ENCODE measurements around the gene TMEM53.
A peak's percentile ranks its signal among the peaks of the same experiment; 100 is the strongest.

Gene TMEM53

DNA sequence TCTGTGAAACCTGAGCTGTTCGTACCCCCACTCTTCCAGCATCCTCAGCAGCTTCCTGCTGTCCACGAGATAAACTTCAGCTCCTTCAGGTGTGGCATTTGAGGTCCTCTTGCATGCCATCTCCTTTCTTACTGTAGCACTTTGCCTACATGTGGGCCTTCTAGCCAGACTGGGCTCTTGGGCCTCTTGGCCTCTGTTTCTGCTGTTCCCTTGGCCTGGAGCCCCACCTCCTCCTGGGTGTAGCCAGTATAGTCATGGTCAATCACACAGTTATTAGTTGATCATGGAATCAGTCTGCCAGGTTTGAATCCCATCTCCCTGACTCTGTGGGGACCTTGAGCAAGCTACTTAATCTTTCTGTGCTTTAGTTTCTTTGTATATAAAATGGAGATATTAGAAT, 26.4 kb downstream of the TMEM53 start:
- DNase-seq (ENCODE audit: low read depth in 2 of 2), result no peak

GRCh38 chr1:44646261-44647110, 27.8 kb downstream of the TMEM53 start:
- no peak for DNase-seq (ENCODE audit: low read depth in 2 of 2)

DNA sequence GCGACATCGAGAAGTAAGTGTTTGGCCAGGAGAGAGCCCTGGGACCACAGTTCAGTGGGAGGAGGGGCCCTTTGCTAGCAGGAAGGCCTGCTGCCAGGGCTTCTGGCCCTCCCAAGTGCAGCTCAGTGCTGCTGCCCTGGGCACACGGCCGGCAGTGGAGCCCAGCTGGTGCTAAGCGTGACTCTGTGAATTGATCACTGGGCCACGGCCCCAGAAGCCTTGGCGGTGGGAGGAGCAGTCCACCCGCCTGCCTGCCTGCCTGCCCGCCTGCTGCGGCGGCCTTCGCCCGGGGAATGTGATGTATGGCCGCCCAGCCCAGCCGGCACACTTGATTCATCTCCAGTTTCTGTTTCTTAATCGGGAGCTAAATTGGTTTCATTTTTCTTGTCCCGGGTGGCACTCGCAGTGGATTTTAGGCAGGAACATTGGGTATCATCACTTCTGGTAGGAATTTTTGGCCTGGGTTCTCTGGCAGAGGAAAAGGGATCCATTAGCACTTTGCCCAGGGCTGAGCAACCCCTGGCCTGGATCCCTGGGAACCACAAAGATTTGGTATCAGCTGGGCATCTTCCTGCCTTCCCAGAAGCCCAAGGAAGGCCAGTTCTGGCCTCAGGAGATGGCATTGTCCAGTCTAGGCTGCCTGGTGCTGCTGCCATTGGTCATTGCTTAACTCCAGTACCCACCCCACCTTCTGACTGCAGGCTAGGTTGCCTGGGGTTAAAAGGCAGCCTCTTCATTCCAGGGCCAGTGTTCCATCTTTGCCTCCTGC, 28.6 kb downstream of the TMEM53 start:
- no peak for DNase-seq (ENCODE audit: low read depth in 2 of 2)

GRCh38 chr1:44644806-44645205, 29.5 kb downstream of the TMEM53 start:
- DNase-seq (ENCODE audit: low read depth in 2 of 2), result no peak

DNA sequence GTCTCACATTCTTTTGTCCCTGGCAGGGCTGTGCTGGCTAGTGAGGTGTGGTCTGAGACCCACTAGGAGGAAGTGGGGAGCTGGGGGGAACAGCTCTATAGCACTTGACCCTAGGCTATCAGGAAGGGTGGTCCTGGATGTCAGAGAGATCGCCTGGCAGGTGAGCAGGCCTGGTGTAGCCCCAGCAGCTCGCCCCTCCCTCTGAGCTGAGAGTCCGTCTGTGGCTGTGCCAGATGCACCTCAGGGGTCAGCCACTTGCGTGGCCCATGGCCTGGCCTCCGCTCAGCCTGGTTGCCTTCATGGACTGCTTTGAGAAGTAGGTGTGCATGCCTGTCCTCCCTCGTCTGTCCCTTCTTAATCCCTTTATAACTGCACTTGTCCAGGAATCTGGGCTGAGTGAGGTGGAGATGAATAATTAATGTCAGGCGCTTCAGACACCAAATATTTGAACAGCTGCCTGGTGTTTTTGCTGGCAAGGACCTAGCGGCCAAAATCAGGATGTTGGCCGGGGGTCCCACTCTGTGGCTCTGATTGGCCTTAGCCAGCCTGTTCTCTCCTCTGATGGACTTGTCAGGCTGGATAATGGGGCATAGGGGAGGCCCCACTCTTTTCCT, 30.5 kb downstream of the TMEM53 start:
- DNase-seq (ENCODE audit: low read depth in 2 of 2), result no peak

- DNase-seq (ENCODE audit: low read depth in 2 of 2), result no peak
Measured at GRCh38 chr1:44642925-44643324, 31.4 kb downstream of the TMEM53 start.

DNA sequence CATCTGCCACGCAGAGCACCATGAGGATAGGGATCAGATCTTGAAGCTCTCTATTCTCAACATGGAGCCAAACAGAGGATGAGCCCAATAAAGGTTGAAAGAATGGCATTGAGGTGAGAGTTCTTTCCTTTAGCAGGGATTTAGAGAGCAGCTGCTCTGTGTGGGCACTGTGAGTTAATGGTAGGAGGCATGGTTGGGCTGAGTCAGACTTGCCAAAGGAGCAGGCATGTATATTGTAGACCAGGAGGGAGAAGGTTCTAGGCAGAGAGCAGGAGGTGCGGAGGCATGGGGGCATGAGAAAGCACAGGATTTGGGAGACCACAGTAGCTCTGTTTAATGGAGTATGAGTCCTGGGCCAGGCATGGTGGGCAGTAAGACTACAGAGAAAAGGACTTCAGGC, 32.0 kb downstream of the TMEM53 start:
- no peak for DNase-seq (ENCODE audit: low read depth in 2 of 2)

- no peak for DNase-seq (ENCODE audit: low read depth in 2 of 2)
Measured at GRCh38 chr1:44641126-44642102, 32.9 kb downstream of the TMEM53 start.

- DNase-seq (ENCODE audit: low read depth in 2 of 2), result no peak
Measured at GRCh38 chr1:44640200-44640853, 34.0 kb downstream of the TMEM53 start.

DNA sequence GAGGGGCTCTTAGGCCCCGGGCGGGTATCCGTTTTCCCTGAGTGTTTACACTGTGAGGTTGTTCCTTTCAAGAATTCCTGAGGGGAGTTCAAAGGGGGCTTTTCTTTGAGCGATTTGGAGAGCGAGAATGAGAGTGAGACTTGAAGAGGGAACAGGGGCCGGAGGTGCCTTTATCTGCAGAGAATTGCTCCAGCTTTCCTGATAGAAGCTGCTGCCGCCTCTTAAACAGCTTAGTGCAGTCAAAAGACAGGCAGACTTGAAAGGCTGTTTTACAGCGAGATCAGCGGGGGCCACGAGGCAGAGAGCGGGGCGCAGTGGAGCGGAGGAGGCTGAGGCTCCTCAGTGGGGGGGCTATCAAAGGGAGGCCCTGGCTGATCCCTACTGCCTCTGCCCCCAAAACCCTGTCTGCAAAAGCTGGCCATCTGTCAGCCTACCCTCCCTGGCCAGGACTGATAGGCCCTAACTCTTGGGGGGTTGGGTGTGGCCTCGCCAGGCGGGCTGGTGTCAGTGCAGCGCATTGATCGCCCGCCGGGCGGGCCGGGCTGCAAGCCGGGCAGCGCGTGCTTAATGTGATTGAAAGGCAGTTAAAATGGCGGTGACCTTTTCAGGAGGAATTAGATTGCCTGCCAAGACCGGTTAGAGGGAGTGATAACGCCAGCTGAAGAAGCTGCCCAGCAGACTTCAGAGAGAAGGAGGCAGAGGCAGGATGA, 36.4 kb downstream of the TMEM53 start:
- no peak for DNase-seq (ENCODE audit: low read depth in 2 of 2)

DNA sequence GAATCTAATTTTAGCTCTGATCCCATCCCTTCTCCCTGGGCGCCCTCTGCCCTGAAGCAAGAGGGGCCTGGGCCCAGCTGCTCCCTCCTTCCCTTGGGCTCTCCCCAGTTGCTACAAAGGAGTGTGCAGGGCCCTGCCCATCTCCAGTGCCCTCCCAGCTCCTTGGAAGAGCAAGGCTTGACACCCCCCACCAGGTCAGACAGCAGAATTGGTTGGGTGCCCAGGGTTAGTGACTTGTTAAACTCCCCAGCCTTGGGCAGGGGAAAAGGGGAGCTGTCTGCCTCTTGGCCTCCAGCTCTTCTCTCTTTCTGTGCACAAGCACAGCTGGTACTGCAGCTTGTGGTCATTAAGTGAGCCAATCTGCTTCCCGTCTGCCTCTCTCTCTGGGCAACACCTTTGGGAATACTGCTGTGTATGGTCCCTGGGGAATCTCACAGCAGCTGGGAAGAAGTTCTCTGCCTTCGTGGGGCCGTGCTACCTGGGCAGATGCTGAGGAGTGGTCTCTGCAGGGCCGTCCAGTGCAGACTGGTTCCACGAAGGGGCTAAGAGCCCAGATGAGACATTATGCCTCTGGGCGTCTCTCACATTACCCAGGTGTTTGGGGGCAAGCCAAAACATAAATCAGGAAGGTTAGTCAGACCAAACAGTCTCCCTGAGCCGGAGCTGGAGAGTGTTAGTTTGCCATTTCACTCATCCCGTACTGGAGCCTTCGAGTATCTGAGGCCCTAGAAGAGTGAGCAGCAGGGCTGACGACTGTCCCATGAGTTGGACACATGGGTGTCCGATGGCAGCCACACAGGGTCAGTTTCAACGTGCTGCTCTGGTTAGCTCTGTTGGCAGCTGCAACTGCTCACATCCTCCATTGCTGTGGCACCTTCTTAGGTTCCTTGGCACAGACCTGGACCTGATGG, 37.3 kb downstream of the TMEM53 start:
- no peak for DNase-seq (ENCODE audit: low read depth in 2 of 2)

GRCh38 chr1:44636083-44636687, 38.1 kb downstream of the TMEM53 start:
- no peak for DNase-seq (ENCODE audit: low read depth in 2 of 2)

DNA sequence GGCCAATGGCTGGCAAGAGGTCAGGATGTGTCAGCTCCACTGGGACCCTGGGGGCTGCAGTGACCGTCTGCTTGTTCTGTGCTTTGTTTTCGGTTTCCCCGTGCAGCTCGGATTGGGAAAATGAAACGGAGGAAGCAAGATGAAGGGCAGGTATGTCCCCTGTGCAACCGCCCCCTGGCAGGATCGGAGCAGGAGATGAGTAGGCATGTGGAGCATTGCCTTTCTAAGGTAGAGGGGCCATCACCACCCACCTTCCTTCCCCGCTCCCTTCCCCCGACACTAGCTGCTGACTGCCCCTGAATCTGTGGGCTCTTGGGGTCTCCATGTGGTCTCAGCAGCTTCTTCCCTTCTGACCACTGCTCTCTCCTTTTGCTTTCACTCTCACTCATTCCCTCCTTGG, 38.8 kb downstream of the TMEM53 start:
- no peak for DNase-seq (ENCODE audit: low read depth in 2 of 2)

DNA sequence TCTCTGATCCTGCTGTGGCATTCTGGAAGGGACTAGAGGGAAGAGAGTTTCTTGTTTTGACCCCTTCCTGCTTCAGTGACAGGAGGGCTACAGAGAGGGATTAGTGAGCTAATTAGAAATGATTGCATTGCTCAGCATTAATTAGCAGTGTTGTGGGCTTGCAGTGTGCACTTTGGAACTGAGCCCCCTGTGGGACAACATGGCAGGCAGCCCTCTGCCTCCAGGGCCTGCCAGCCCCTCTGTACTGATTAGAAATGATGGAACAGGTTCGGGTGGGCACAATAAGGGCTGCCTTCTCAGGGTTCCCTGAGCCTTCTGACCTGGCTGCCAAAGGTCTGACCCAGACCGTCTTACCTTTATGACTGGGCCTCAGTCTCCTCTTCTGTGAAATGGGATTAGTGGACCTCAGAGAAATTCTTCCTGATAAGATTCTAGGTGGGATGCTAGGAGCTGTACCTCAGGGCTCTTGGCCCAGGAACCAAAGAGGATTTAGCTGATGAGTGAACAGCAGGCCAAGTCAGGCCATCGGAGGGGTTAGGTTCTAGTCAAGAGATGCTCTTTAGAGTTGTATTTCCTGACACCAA, 39.6 kb downstream of the TMEM53 start:
- DNase-seq (ENCODE audit: low read depth in 2 of 2), result no peak

DNA sequence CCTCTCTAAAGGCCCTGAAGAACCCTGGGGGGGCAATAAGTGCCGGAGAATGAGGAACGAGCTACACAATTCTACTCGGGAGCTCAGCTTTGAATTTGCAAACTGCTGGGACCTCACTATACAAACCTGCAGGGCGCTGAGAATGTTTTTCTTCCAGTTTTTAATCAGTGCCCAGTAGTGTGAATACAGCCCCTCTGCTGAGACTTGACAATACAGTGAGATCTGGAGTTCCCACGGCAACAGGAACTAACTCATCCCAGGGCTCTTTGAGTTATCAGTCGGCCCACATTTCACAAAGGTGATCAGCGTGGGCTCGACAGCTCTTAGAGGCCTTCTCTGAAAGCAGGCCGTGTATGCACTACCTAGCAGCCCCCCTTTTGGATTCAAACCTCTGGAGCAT, 41.7 kb downstream of the TMEM53 start:
- DNase-seq (ENCODE audit: low read depth in 2 of 2), result no peak

- peak; percentile 79 to 80 for DNase-seq (ENCODE audit: low read depth in 2 of 2)
Measured at GRCh38 chr1:44631647-44632539, 42.4 kb downstream of the TMEM53 start.

GRCh38 chr1:44631333-44631646, 43.0 kb downstream of the TMEM53 start:
- DNase-seq (ENCODE audit: low read depth in 2 of 2), result no peak

- DNase-seq (ENCODE audit: low read depth in 2 of 2), result no peak
Measured at GRCh38 chr1:44630116-44630515, 44.2 kb downstream of the TMEM53 start.

Measured in stimulated activated CD8-positive, alpha-beta memory T cell treated with anti-CD3 and anti-CD28 coated beads, Interleukin-7, amount 100 ng/mL, for 1 hour (primary cell).